Neural cell (in vitro differentiated cells): ENCODE results near the gene KREMEN1. TPM values are rescaled to one million over a fixed set of nuclear protein-coding genes. Genes with fewer than 3 reads are reported as not detected.
"Not testable (repeated sequence)": the region's sequence is repeated elsewhere in the genome, so short reads cannot be mapped to it uniquely, and the experiment has no call there.

Source experiments
- H2AFZ ChIP-seq: fragments of 200-600, 300-800 bp; sonication (generic), shearing (Covaris generic); 2 replicates; pipeline ENCODE4 v1.6.0; 2014; ENCODE audit warnings: low read depth, mild to moderate bottlenecking, antibody characterized with exemption, low read length, moderate library complexity
- H3F3A ChIP-seq: fragments of 200-600 bp; shearing (Covaris generic); 2 replicates; pipeline ENCODE4 v1.6.1; 2016; ENCODE audit warnings: mild to moderate bottlenecking, moderate library complexity, mixed read lengths, antibody characterized with exemption, low read length; ENCODE audit not compliant: insufficient read depth, poor library complexity, severe bottlenecking
- H3K27ac ChIP-seq: fragments of 200-600, 300-800 bp; sonication (generic), shearing (Covaris generic); 2 replicates; pipeline ENCODE4 v1.5.1; 2014; ENCODE audit warnings: mild to moderate bottlenecking, low read length, moderate library complexity
- H3K27me3 ChIP-seq: fragments of 300-800, 200-600 bp; sonication (generic), shearing (Covaris generic); 2 replicates; pipeline ENCODE4 v1.6.0; 2014; ENCODE audit warnings: mild to moderate bottlenecking, low read depth, low read length, moderate library complexity; ENCODE audit not compliant: insufficient read depth
- H3K36me3 ChIP-seq: fragments of 300-800, 200-600 bp; sonication (generic), shearing (Covaris generic); 2 replicates; pipeline ENCODE4 v1.5.1; 2014; ENCODE audit warnings: mild to moderate bottlenecking, antibody characterized with exemption, low read length, moderate library complexity; ENCODE audit not compliant: insufficient read depth
- H3K4me2 ChIP-seq: fragments of 300-800, 200-600 bp; sonication (generic), shearing (Covaris generic); 2 replicates; pipeline ENCODE4 v1.6.0; 2014; ENCODE audit warnings: mild to moderate bottlenecking, low read length
- H3K4me3 ChIP-seq: fragments of 300-800, 200-600 bp; sonication (generic), shearing (Covaris generic); 2 replicates; pipeline ENCODE4 v1.5.1; 2014; ENCODE audit warnings: mild to moderate bottlenecking, low read length, moderate library complexity
- H3K79me2 ChIP-seq: fragments of 200-600 bp; shearing (Covaris generic); replicated peaks from 2 replicates; pipeline ENCODE4 v1.6.0; 2014; ENCODE audit warnings: mild to moderate bottlenecking, low read length, moderate library complexity; ENCODE audit not compliant: insufficient read depth
- H3K9ac ChIP-seq: fragments of 300-800, 200-600 bp; sonication (generic), shearing (Covaris generic); 2 replicates; pipeline ENCODE4 v1.6.1; 2016; ENCODE audit warnings: mild to moderate bottlenecking, low read length, mixed read lengths
- H3K9me2 ChIP-seq: fragments of 200-600 bp; shearing (Covaris generic); 2 replicates; pipeline ENCODE4 v1.6.1; 2016; ENCODE audit warnings: mild to moderate bottlenecking, low read length, mixed read lengths; ENCODE audit not compliant: insufficient read depth
- H3K9me3 ChIP-seq: fragments of 200-600, 300-800 bp; sonication (generic), shearing (Covaris generic); 2 replicates; pipeline ENCODE4 v1.6.1; 2016; ENCODE audit warnings: mild to moderate bottlenecking, mixed run types, low read length, moderate library complexity, mixed read lengths
- H4K20me1 ChIP-seq: fragments of 200-600 bp; shearing (Covaris generic); 2 replicates; pipeline ENCODE4 v1.6.1; 2016; ENCODE audit warnings: mild to moderate bottlenecking, mixed run types; ENCODE audit not compliant: insufficient read depth
- CTCF ChIP-seq: fragments of 450-650 bp; IDR thresholded peaks from 2 replicates; pipeline ENCODE4 v1.5.1; 2014; ENCODE audit warnings: antibody characterized with exemption, mild to moderate bottlenecking, moderate library complexity; ENCODE audit not compliant: poor library complexity, severe bottlenecking
- EP300 ChIP-seq: fragments of 450-650 bp; conservative IDR thresholded peaks from 2 replicates; pipeline ENCODE4 v1.6.1; 2014; ENCODE audit warnings: antibody characterized with exemption, mild to moderate bottlenecking, moderate library complexity; ENCODE audit not compliant: poor library complexity, severe bottlenecking
- EZH2 ChIP-seq: fragments of 200-600, 300-800 bp; shearing (Covaris generic), sonication (generic); IDR thresholded peaks from 2 replicates; pipeline ENCODE4 v1.6.1; 2014; ENCODE audit warnings: antibody characterized with exemption, low read length, borderline replicate concordance, mild to moderate bottlenecking; ENCODE audit not compliant: insufficient read depth, poor library complexity, severe bottlenecking
- MXI1 ChIP-seq: fragments of 450-650 bp; conservative IDR thresholded peaks from 2 replicates; pipeline ENCODE4 v1.6.1; 2014; ENCODE audit warnings: antibody characterized with exemption, mild to moderate bottlenecking; ENCODE audit not compliant: poor library complexity, severe bottlenecking
- POLR2AphosphoS5 ChIP-seq: IDR thresholded peaks from 2 replicates; pipeline ENCODE4 v1.6.1; 2012
- RAD21 ChIP-seq: fragments of 450-650 bp; conservative IDR thresholded peaks from 2 replicates; pipeline ENCODE4 v1.6.1; 2014; ENCODE audit warnings: antibody characterized with exemption, mild to moderate bottlenecking, moderate library complexity
- REST ChIP-seq: IDR thresholded peaks from 2 replicates; pipeline ENCODE4 v1.6.1; 2012; ENCODE audit warnings: borderline replicate concordance
- SMC3 ChIP-seq: fragments of 450-650 bp; conservative IDR thresholded peaks from 2 replicates; pipeline ENCODE4 v1.6.1; 2014; ENCODE audit warnings: antibody characterized with exemption, mild to moderate bottlenecking, moderate library complexity; ENCODE audit not compliant: poor library complexity
- TAF1 ChIP-seq: IDR thresholded peaks from 2 replicates; pipeline ENCODE4 v1.6.1; 2012; ENCODE audit warnings: low read depth
- polyA plus RNA-seq: library from polyadenylated mRNA; depleted of rRNA; stranded (reverse); fragments of >200 nt; gene quantifications from 2 replicates; pipeline ENCODE4 v1.2.3, GENCODE V29; 2014

KREMEN1 gene
- polyA plus RNA-seq, 1 donor from 2014 or later = 3.3 TPM

- no peak overlapping the region for H2AFZ ChIP-seq
- H3K9ac ChIP-seq = no peak overlapping the region
- no peaks in the 10 kb centered on the region for H3K9me2 ChIP-seq
- no peak overlapping the region for H3K4me3 ChIP-seq
- no peaks in the 10 kb centered on the region for H4K20me1 ChIP-seq
- no peaks in the 10 kb centered on the region for H3K36me3 ChIP-seq
- H3K4me2 ChIP-seq = no peak overlapping the region
- TF ChIP-seq REST (no peak), EZH2 (no peak), MXI1 (no peak), EP300 (no peak), RAD21 (no peak), CTCF (no peak), SMC3 (no peak), POLR2AphosphoS5 (no peak), TAF1 (no peak)
- no peaks in the 10 kb centered on the region for H3F3A ChIP-seq
- no peaks in the 10 kb centered on the region for H3K79me2 ChIP-seq
- no peak overlapping the region for H3K27ac ChIP-seq
- no peaks in the 10 kb centered on the region for H3K27me3 ChIP-seq
- no peaks in the 10 kb centered on the region for H3K9me3 ChIP-seq
Measured at GRCh38 chr22:29039148-29039547, 33.7 kb upstream of the KREMEN1 start.

GRCh38 chr22:29039684-29040083 lies 33.2 kb upstream of the KREMEN1 start:
- H3K9me3 ChIP-seq, H3F3A ChIP-seq, H3K4me3 ChIP-seq, H3K27me3 ChIP-seq, H3K9me2 ChIP-seq, H3K4me2 ChIP-seq, H3K36me3 ChIP-seq, H2AFZ ChIP-seq, H4K20me1 ChIP-seq, H3K9ac ChIP-seq, H3K79me2 ChIP-seq, H3K27ac ChIP-seq: not testable (repeated sequence)
